Mesendoderm (in vitro differentiated cells): ENCODE measurements around the gene MAP2K7.
"Not testable (repeated sequence)": the region's sequence is repeated elsewhere in the genome, so short reads cannot be mapped to it uniquely, and the experiment has no call there.

Experiments
- DNase-seq: peaks from one replicate; pipeline ENCODE4 v3.0.0; 2013
- H2AK5ac ChIP-seq: 2 replicates; pipeline ENCODE4 v1.6.1; 2013; ENCODE audit warnings: low read length, inconsistent platforms
- H2BK120ac ChIP-seq: 2 replicates; pipeline ENCODE4 v1.6.1; 2013; ENCODE audit warnings: low read depth, mild to moderate bottlenecking, low read length, moderate library complexity, mixed read lengths
- H2BK15ac ChIP-seq: replicated peaks from 2 replicates; pipeline ENCODE4 v1.6.1; 2013; ENCODE audit warnings: low read depth, mild to moderate bottlenecking, moderate library complexity
- H2BK5ac ChIP-seq: 2 replicates; pipeline ENCODE4 v1.6.1; 2013; ENCODE audit warnings: low read length, inconsistent platforms
- H3K18ac ChIP-seq: 2 replicates; pipeline ENCODE4 v1.6.1; 2013; ENCODE audit warnings: mild to moderate bottlenecking, low read length, mixed read lengths
- H3K23ac ChIP-seq: one replicate; pipeline ENCODE4 v1.6.1; 2013; ENCODE audit warnings: low read length
- H3K27ac ChIP-seq: 2 replicates; pipeline ENCODE4 v1.5.1; 2013; ENCODE audit warnings: low read depth, mild to moderate bottlenecking, inconsistent platforms, low read length, moderate library complexity
- H3K27me3 ChIP-seq: 2 replicates; pipeline ENCODE4 v1.6.1; 2013; ENCODE audit warnings: low read length, control low read depth, mild to moderate bottlenecking, inconsistent platforms; ENCODE audit not compliant: insufficient read depth, poor library complexity
- H3K36me3 ChIP-seq: 2 replicates; pipeline ENCODE4 v1.6.1; 2013; ENCODE audit warnings: low read length, inconsistent platforms; ENCODE audit not compliant: control insufficient read depth, insufficient read depth
- H3K4ac ChIP-seq: one replicate; pipeline ENCODE4 v1.6.1; 2013; ENCODE audit warnings: low read depth, mild to moderate bottlenecking, low read length, moderate library complexity
- H3K4me1 ChIP-seq: 2 replicates; pipeline ENCODE4 v1.6.1; 2013; ENCODE audit warnings: low read depth, low read length, inconsistent platforms; ENCODE audit not compliant: control insufficient read depth
- H3K4me2 ChIP-seq: 2 replicates; pipeline ENCODE4 v1.6.1; 2013; ENCODE audit warnings: low read length
- H3K4me3 ChIP-seq: 2 replicates; pipeline ENCODE4 v1.5.1; 2013; ENCODE audit warnings: mild to moderate bottlenecking, low read length
- H3K56ac ChIP-seq: one replicate; pipeline ENCODE4 v1.6.1; 2013; ENCODE audit warnings: low read length
- H3K79me1 ChIP-seq: 2 replicates; pipeline ENCODE4 v1.6.1; 2013; ENCODE audit warnings: low read length, inconsistent platforms
- H3K79me2 ChIP-seq: 2 replicates; pipeline ENCODE4 v1.6.1; 2013; ENCODE audit warnings: mild to moderate bottlenecking, low read length; ENCODE audit not compliant: control insufficient read depth, insufficient read depth
- H3K9ac ChIP-seq: 2 replicates; pipeline ENCODE4 v1.6.1; 2013; ENCODE audit warnings: low read length, inconsistent platforms
- H4K5ac ChIP-seq: one replicate; pipeline ENCODE4 v1.6.1; 2013; ENCODE audit warnings: low read length
- H4K8ac ChIP-seq: one replicate; pipeline ENCODE4 v1.6.1; 2013; ENCODE audit warnings: low read depth, mild to moderate bottlenecking, control low read depth, low read length, moderate library complexity
- WGBS: extraction: QIAGEN DNeasy Blood & Tissue Kit; methylation state at CpG from one replicate; pipeline ENCODE4 v1.1.7; 2013; ENCODE audit warnings: low lambda C conversion rate, missing lambda C conversion rate; ENCODE audit not compliant: insufficient coverage; ENCODE audit errors: extremely low coverage; 5-methylcytosine and 5-hydroxymethylcytosine counted together

The MAP2K7 gene

DNA sequence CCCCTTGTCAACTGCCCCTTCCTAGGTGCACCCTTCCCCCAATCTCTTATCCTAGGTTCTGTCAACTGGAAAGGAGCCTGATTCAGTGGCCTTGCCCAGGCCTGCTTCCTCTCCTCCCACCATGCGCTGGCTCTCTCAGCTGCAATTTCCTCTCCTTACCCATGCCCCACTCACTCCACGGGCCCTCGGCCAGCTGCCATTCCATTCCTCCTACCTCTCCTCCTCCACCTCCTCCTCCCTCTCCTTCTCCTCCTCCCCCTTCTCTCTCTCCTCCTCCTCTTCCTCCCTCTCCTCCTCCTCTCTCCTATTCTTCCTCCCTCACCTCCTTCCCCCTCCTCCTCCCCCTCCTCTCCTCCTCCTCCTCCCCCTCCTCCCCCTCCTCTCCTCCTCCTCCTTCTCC, 49.4 kb downstream of the MAP2K7 start:
- Histone ChIP-seq H3K18ac (no peak overlapping the region), H3K27me3 (no peaks in the 10 kb centered on the region), H2BK120ac (no peak overlapping the region), H3K9ac (no peak overlapping the region), H3K27ac (no peak overlapping the region), H3K4me2 (no peak overlapping the region), H3K56ac (no peak overlapping the region), H4K5ac (no peak overlapping the region), H3K36me3 (no peaks in the 10 kb centered on the region), H2BK5ac (no peak overlapping the region), H2BK15ac (no peak overlapping the region), H3K4me1 (no peaks in the 10 kb centered on the region), H4K8ac (no peak overlapping the region), H3K79me2 (no peaks in the 10 kb centered on the region), H3K4ac (no peak overlapping the region), H3K79me1 (no peaks in the 10 kb centered on the region), H3K23ac (no peak overlapping the region), H2AK5ac (no peak overlapping the region), H3K4me3 (no peak overlapping the region)
- WGBS: no CpG with 5 or more reads among the region's 3 CpGs
- peak; percentile 31 for DNase-seq

DNA sequence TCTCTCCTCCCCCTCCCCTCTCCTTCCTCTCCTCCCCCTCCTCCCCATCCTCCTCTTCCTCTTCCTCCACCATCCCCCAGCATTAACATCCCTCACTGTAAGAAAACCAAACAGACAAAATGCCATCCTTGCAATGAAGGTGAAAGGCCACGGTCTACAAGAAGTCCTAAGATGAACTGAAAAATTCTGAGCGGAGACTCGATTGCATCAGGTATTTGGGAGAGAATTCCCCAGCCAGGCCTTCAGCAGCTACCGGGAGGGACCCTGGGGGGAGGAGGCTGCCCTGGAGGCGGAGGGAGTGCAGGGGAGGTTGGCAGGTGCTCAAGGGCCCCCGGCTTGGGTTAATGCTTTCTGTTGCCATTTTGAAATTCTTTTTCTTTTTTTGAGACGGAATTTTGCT, 49.9 kb downstream of the MAP2K7 start:
- WGBS: no CpG with 5 or more reads among the region's 7 CpGs
- no peaks in the 10 kb centered on the region for H3K36me3 ChIP-seq
- H4K8ac ChIP-seq: no peak overlapping the region
- H3K23ac ChIP-seq: no peak overlapping the region
- H3K79me1 ChIP-seq: no peaks in the 10 kb centered on the region
- no peaks in the 10 kb centered on the region for H3K27me3 ChIP-seq
- no peak overlapping the region for H3K4ac ChIP-seq
- no peak overlapping the region for H3K9ac ChIP-seq
- H3K79me2 ChIP-seq: no peaks in the 10 kb centered on the region
- no peak overlapping the region for H3K56ac ChIP-seq
- H2BK15ac ChIP-seq: no peak overlapping the region
- H3K18ac ChIP-seq: no peak overlapping the region
- H3K4me2 ChIP-seq: no peak overlapping the region
- no peak overlapping the region for H2BK120ac ChIP-seq
- no peak overlapping the region for H4K5ac ChIP-seq
- H3K4me1 ChIP-seq: no peaks in the 10 kb centered on the region
- H2AK5ac ChIP-seq: no peak overlapping the region
- H3K27ac ChIP-seq: no peak overlapping the region
- H2BK5ac ChIP-seq: no peak overlapping the region
- H3K4me3 ChIP-seq: no peak overlapping the region
- DNase-seq: peak; percentile 52

DNA sequence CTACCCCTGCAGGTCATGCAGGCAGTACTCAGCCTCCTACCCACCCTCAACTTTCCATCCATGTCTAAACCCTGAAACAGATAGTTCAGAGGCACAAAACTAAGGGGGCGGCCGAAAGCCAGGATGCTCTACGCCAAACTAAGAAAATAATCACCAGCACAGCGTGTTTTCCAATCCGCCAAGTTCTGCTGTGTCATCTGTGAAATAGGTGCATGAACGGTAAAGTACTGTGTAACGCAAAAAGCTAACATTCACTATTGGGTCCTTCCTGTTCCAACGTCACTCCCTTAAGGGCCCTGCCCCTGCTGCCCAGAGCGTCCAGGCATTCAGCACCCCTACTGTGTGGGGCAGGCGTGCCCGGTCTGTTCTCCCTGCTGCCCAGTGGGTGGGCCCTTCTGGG, 52.0 kb downstream of the MAP2K7 start:
- no CpG with 5 or more reads among the region's 11 CpGs for WGBS
- no peak overlapping the region for H3K27ac ChIP-seq

DNA sequence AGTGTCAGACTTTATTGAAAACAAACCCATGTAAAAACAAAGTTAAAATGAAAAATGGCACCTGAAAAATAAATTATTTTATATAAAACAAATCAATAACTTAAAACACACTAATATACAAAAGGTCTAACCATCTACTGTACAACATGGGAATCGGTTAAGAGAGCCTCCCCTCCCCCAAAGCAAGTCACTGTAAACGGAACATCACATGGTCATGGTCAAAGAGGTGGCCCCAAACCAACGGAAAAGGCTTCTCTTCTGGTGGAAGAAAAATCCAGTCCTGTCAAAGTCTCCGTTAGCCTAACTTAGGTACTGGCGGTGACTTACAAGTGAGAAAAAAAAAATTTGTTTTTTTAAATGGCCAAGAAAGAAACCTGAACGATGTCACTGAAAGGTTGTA, 55.5 kb downstream of the MAP2K7 start:
- H3K9ac ChIP-seq: no peak overlapping the region
- H3K27ac ChIP-seq: no peak overlapping the region
- H3K4ac ChIP-seq: no peak overlapping the region
- no peak overlapping the region for H3K23ac ChIP-seq
- no peak overlapping the region for H2BK120ac ChIP-seq
- no peak overlapping the region for H2BK15ac ChIP-seq
- no peak overlapping the region for H2AK5ac ChIP-seq
- no peaks in the 10 kb centered on the region for H3K27me3 ChIP-seq
- H3K4me2 ChIP-seq: no peak overlapping the region
- H4K8ac ChIP-seq: no peak overlapping the region
- H3K56ac ChIP-seq: no peak overlapping the region
- H3K4me1 ChIP-seq: no peaks in the 10 kb centered on the region
- no peak overlapping the region for H2BK5ac ChIP-seq
- no peak overlapping the region for H3K18ac ChIP-seq
- no peak for DNase-seq
- no peak overlapping the region for H3K4me3 ChIP-seq
- H3K79me1 ChIP-seq: no peaks in the 10 kb centered on the region
- H3K79me2 ChIP-seq: no peaks in the 10 kb centered on the region
- no peak overlapping the region for H4K5ac ChIP-seq
- no CpG with 5 or more reads among the region's 6 CpGs for WGBS
- peaks cover 3% of the 10 kb centered on the region for H3K36me3 ChIP-seq

More for the DNA sequence above, 52.0 kb downstream of the MAP2K7 start:
- H3K18ac ChIP-seq: no peak overlapping the region
- H3K4ac ChIP-seq: no peak overlapping the region
- no peak overlapping the region for H4K5ac ChIP-seq
- no peaks in the 10 kb centered on the region for H3K79me2 ChIP-seq
- no peak overlapping the region for H3K9ac ChIP-seq
- H2BK5ac ChIP-seq: no peak overlapping the region
- H3K56ac ChIP-seq: no peak overlapping the region
- H3K4me1 ChIP-seq: no peaks in the 10 kb centered on the region
- DNase-seq: no peak
- H3K27me3 ChIP-seq: no peaks in the 10 kb centered on the region
- no peak overlapping the region for H2BK15ac ChIP-seq
- H3K23ac ChIP-seq: no peak overlapping the region
- H3K36me3 ChIP-seq: no peaks in the 10 kb centered on the region
- no peak overlapping the region for H2BK120ac ChIP-seq
- no peak overlapping the region for H4K8ac ChIP-seq
- H3K4me2 ChIP-seq: no peak overlapping the region
- no peak overlapping the region for H3K4me3 ChIP-seq
- H3K79me1 ChIP-seq: no peaks in the 10 kb centered on the region
- no peak overlapping the region for H2AK5ac ChIP-seq

DNA sequence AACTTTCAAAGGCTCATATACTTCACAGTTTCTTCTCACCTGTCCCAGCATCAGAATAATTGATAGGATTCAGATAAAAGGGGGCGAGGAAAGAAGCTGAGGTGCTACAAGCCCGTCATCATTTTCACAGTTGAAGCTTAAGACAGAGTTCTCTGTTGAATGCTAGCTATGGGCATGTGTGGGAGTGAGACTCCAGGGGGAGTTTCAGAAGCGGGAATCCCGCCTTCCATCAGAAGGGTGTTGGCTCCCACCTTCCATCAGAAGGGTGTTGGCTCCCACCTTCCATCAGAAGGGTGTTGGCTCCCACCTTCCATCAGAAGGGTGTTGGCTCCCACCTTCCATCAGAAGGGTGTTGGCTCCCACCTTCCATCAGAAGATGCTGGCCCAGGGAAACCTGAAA, 57.4 kb downstream of the MAP2K7 start:
- H3K36me3 ChIP-seq, H3K18ac ChIP-seq, H2AK5ac ChIP-seq, H2BK5ac ChIP-seq, H3K9ac ChIP-seq, H3K27ac ChIP-seq, H3K4ac ChIP-seq, H2BK15ac ChIP-seq, H3K4me2 ChIP-seq, H3K4me3 ChIP-seq, H3K23ac ChIP-seq, H3K27me3 ChIP-seq, DNase-seq, H3K56ac ChIP-seq, H3K79me2 ChIP-seq, H3K4me1 ChIP-seq, H2BK120ac ChIP-seq, H4K5ac ChIP-seq, H4K8ac ChIP-seq, H3K79me1 ChIP-seq: not testable (repeated sequence)
- WGBS: no CpG with 5 or more reads among the region's 4 CpGs

- Histone ChIP-seq H2BK120ac (no peak overlapping the region), H3K79me2 (no peaks in the 10 kb centered on the region), H2BK5ac (no peak overlapping the region), H2AK5ac (no peak overlapping the region), H3K23ac (no peak overlapping the region), H3K9ac (no peak overlapping the region), H3K4me1 (no peaks in the 10 kb centered on the region), H3K79me1 (no peaks in the 10 kb centered on the region), H3K27me3 (no peaks in the 10 kb centered on the region), H2BK15ac (no peak overlapping the region), H3K4ac (no peak overlapping the region), H3K56ac (no peak overlapping the region), H3K4me3 (no peak overlapping the region), H3K27ac (no peak overlapping the region), H3K18ac (no peak overlapping the region), H4K8ac (no peak overlapping the region), H3K4me2 (no peak overlapping the region), H4K5ac (no peak overlapping the region), H3K36me3 (peaks cover 10% of the 10 kb centered on the region)
- no peak for DNase-seq
- no CpG with 5 or more reads among the region's 13 CpGs for WGBS
Measured at GRCh38 chr19:7961920-7962626, 58.4 kb downstream of the MAP2K7 start.
